Mesothelial cell of epicardium (in vitro differentiated cells): ENCODE results near the gene SIAH2. TPM values are rescaled to one million over a fixed set of nuclear protein-coding genes. Genes with fewer than 3 reads are reported as not detected.
A peak's percentile ranks its signal among the peaks of the same experiment; 100 is the strongest.

Experiments used
- DNase-seq, 2 experiments: peaks; one replicate each; pipeline ENCODE4 v3.0.0; 2021; ENCODE audit warnings: low spot score in 2 of 2; ENCODE audit not compliant: unreplicated experiment in 2 of 2
- H3K27ac Mint-ChIP-seq: 2 replicates; pipeline ENCODE4 v1.8.0; 2021; ENCODE audit warnings: mixed read lengths
- H3K27me3 Mint-ChIP-seq: 2 replicates; pipeline ENCODE4 v1.8.0; 2021; ENCODE audit warnings: low read depth, mixed read lengths
- H3K36me3 Mint-ChIP-seq: 2 replicates; pipeline ENCODE4 v1.8.0; 2021; ENCODE audit warnings: mixed read lengths
- H3K4me1 Mint-ChIP-seq: 2 replicates; pipeline ENCODE4 v1.8.0; 2021; ENCODE audit warnings: mixed read lengths
- H3K4me3 Mint-ChIP-seq: 2 replicates; pipeline ENCODE4 v1.8.0; 2021; ENCODE audit warnings: mild to moderate bottlenecking, moderate library complexity, mixed read lengths
- H3K9me3 Mint-ChIP-seq: 2 replicates; pipeline ENCODE4 v1.8.0; 2021; ENCODE audit warnings: mixed read lengths
- CTCF ChIP-seq: fragments of 200-600 bp; sonication (generic); IDR thresholded peaks from one replicate; pipeline ENCODE4 v1.5.0; 2021; ENCODE audit warnings: antibody characterized with exemption; ENCODE audit not compliant: unreplicated experiment
- total RNA-seq: library from RNA; stranded (reverse); gene quantifications from 3 replicates; pipeline ENCODE4 v1.2.1, GENCODE V29; 2021

SIAH2 gene
- total RNA-seq, 1 donor from 2014 or later = 9.5 TPM

DNA sequence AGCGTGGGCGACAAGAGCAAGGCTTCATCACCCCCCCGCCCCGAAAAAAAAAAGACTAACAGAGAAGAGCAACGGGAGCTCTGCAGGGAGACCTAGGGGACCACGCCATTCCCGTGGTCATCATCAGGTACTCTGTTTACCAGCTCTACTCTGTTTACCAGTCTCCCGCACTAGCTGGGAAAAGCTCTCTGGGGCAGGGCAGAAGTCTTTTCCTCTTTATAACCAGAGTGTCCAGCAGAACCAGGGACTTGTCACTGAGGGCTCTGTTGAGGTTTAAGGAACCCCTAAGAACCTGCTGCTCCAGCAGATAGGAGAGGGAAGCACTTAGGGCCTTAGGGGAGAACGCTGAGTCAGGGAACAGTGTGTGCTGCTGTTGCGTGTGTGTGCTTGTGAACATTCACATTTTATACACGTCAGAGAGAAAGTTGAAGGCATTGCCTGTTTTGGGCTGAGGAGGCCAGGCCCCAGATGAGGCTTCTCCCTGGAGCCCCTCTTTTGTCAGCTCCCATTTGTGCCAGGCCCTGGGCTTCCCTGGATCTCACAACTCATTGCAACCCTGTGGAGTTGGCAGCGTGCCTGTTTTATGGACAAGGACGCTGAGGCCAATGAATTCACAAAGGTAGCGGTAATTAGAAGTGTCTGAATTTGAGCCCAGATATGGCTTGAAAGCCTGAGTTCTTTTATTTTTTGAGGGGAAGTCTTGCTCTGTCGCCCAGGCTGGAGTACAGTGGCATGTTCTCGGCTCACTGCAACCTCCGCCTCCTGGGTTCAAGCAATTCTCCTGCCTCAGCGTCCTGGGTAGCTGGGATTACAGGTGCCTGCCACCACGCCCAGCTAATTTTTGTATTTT, 35.1 kb downstream of the SIAH2 start:
- H3K27me3 Mint-ChIP-seq = no peaks in the 10 kb centered on the region
- H3K4me3 Mint-ChIP-seq = no peak overlapping the region

DNA sequence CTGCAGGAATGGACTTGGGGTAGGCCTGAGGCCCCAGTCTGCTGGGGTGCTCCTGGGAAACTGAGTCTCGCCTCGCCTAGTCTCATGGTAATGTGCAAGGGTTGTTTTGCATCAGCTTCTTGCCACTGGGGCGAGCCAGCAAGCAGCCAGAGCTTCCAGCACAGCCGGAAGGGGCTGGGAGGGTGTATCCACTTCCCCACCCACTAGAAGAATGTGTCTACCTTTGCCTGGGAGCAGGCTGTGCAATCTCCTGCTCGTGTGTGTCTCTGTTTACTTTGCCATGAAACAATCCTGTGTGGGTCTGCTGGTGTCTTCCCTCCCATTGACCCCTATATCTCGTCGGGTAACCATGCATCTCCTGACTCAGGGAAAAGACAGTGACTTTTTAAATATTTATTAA, 37.4 kb downstream of the SIAH2 start:
- Mint-ChIP-seq H3K4me3 (no peak overlapping the region), H3K9me3 (no peaks in the 10 kb centered on the region), H3K36me3 (no peaks in the 10 kb centered on the region), H3K4me1 (peaks cover 11% of the 10 kb centered on the region), H3K27ac (no peak overlapping the region), H3K27me3 (no peaks in the 10 kb centered on the region)
- no peak for TF ChIP-seq CTCF
- no peak for DNase-seq

More for the DNA sequence above, 35.1 kb downstream of the SIAH2 start:
- no peaks in the 10 kb centered on the region for H3K9me3 Mint-ChIP-seq
- H3K36me3 Mint-ChIP-seq = no peaks in the 10 kb centered on the region
- no peak overlapping the region for H3K27ac Mint-ChIP-seq
- TF ChIP-seq CTCF = no peak
- H3K4me1 Mint-ChIP-seq = peaks cover 4% of the 10 kb centered on the region
- DNase-seq = no peak

- no peak for TF ChIP-seq CTCF
- H3K27me3 Mint-ChIP-seq = no peaks in the 10 kb centered on the region
- DNase-seq = no peak
- no peaks in the 10 kb centered on the region for H3K9me3 Mint-ChIP-seq
- H3K4me3 Mint-ChIP-seq = no peak overlapping the region
- peaks cover 2% of the 10 kb centered on the region for H3K36me3 Mint-ChIP-seq
- no peak overlapping the region for H3K27ac Mint-ChIP-seq
- peaks cover 11% of the 10 kb centered on the region for H3K4me1 Mint-ChIP-seq
Measured at GRCh38 chr3:150723946-150724345, 39.0 kb downstream of the SIAH2 start.

- peaks cover 4% of the 10 kb centered on the region for H3K9me3 Mint-ChIP-seq
- no peak for DNase-seq
- peaks cover 2% of the 10 kb centered on the region for H3K36me3 Mint-ChIP-seq
- no peaks in the 10 kb centered on the region for H3K27me3 Mint-ChIP-seq
- no peak overlapping the region for H3K4me3 Mint-ChIP-seq
- H3K4me1 Mint-ChIP-seq = peaks cover 11% of the 10 kb centered on the region
- TF ChIP-seq CTCF = no peak
- no peak overlapping the region for H3K27ac Mint-ChIP-seq
Measured at GRCh38 chr3:150722267-150722666, 40.7 kb downstream of the SIAH2 start.

DNA sequence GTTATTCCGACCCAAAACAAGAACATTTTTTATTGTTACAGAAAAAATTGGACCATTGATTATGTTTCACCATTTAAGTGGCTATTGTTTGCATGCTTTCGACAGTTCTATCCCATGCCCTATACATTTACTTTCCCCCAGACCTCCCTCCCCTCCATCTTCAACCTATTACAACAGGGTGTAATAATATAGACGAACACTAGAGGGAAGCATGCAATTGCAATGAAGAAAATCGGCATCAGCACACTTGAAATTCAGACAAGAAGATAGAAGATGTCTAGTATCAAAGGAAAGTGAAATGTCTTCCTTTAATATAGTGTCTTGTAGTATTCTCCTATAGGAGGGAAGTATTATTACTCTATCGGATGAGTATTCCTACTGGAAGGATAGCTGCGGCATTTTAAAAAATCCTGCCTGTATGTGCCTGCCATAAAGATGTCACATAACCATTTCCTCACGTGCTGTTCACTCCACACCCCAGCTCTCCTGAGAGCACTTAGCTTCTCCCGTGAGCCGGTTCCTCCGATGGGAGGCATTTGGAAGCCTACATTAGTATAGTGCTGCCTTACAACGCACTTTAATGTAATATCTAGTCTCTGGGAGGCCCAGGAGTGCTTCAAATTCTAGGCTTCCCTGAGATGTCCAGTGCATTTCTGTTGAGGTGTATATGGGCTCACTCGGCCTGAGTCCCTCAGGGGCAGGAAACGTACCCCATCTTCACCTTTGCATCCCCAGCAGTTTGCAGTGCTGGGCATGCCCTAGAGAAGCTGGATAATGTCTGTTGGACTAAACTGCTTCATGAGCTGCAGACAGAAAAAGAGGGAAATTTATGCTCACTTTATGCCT, 41.5 kb downstream of the SIAH2 start:
- Mint-ChIP-seq H3K27me3 (no peaks in the 10 kb centered on the region), H3K36me3 (peaks cover 2% of the 10 kb centered on the region), H3K4me3 (no peak overlapping the region), H3K9me3 (peaks cover 4% of the 10 kb centered on the region), H3K4me1 (peaks cover 11% of the 10 kb centered on the region), H3K27ac (no peak overlapping the region)
- TF ChIP-seq CTCF = peak; percentile 90
- DNase-seq = no peak
